GM19099 (cell line): ENCODE data around the gene VASN.

Experiments
- POLR2A ChIP-seq: IDR thresholded peaks from 3 replicates; pipeline ENCODE4 v1.6.1; 2011; ENCODE audit warnings: low read depth; ENCODE audit not compliant: insufficient read length; ENCODE audit errors: extremely low read depth

The VASN gene

GRCh38 chr16:4332623-4333307 is 38.9 kb upstream of the VASN start:
- no peak for TF ChIP-seq POLR2A

GRCh38 chr16:4333308-4333638 is 38.4 kb upstream of the VASN start:
- TF ChIP-seq POLR2A = no peak

- TF ChIP-seq POLR2A = no peak
Observed at GRCh38 chr16:4334724-4335495, 36.7 kb upstream of the VASN start.

- TF ChIP-seq POLR2A = no peak
Observed at GRCh38 chr16:4336701-4337539, 34.7 kb upstream of the VASN start.

GRCh38 chr16:4337540-4338088 is 34.0 kb upstream of the VASN start:
- no peak for TF ChIP-seq POLR2A

- no peak for TF ChIP-seq POLR2A
Observed at GRCh38 chr16:4338125-4338582, 33.5 kb upstream of the VASN start.

GRCh38 chr16:4338712-4339299 is 32.8 kb upstream of the VASN start:
- no peak for TF ChIP-seq POLR2A

GRCh38 chr16:4339455-4339854 is 32.2 kb upstream of the VASN start:
- TF ChIP-seq POLR2A = no peak

GRCh38 chr16:4339909-4340308 is 31.7 kb upstream of the VASN start:
- no peak for TF ChIP-seq POLR2A

- TF ChIP-seq POLR2A = no peak
Observed at GRCh38 chr16:4340443-4340842, 31.2 kb upstream of the VASN start.

- no peak for TF ChIP-seq POLR2A
Observed at GRCh38 chr16:4341250-4341649, 30.4 kb upstream of the VASN start.

- no peak for TF ChIP-seq POLR2A
Observed at GRCh38 chr16:4342866-4343744, 28.5 kb upstream of the VASN start.

- no peak for TF ChIP-seq POLR2A
Observed at GRCh38 chr16:4344983-4345835, 26.4 kb upstream of the VASN start.
